ENCODE results near the gene SCD. TPM values are rescaled to one million over a fixed set of nuclear protein-coding genes. Genes with fewer than 3 reads are reported as not detected.
A peak's percentile ranks its signal among the peaks of the same experiment; 100 is the strongest.

The SCD gene
- total and polyA plus RNA-seq, 2 of the 13 experiments (the other 11 are each of a cell fraction or from before 2014, with no cell fraction given): 492 to 512 TPM

GRCh38 chr10:100345570-100346330 is 1.3 kb upstream of the SCD start (continued):
- TF ChIP-seq FOXA3 (CRISPR knock-in tag; IDR thresholded peaks at IDR 0.05) (0 out of 2 replicates have a peak, but pooled peaks have one; percentile 11), ZBTB42 (CRISPR knock-in tag; IDR thresholded peaks at IDR 0.05) (no peak), NKX3-1 (CRISPR knock-in tag; IDR thresholded peaks at IDR 0.05) (no peak), ARNT (IDR thresholded peaks at IDR 0.05) (no peak), CENPX (CRISPR knock-in tag; IDR thresholded peaks at IDR 0.05) (no peak), ZNF44 (CRISPR knock-in tag; IDR thresholded peaks at IDR 0.05) (no peak), ZNF274 (CRISPR knock-in tag; IDR thresholded peaks at IDR 0.05) (no peak), ZNF256 (CRISPR knock-in tag; conservative IDR thresholded peaks at IDR 0.05) (0 out of 2 replicates have a peak, but pooled peaks have one; percentile 66), ZNF446 (CRISPR knock-in tag; IDR thresholded peaks at IDR 0.05) (no peak), E2F2 (CRISPR knock-in tag; IDR thresholded peaks at IDR 0.05; ENCODE audit: borderline replicate concordance) (no peak), NR2F1 (CRISPR knock-in tag; IDR thresholded peaks at IDR 0.05) (no peak), ZNF580 (CRISPR knock-in tag; IDR thresholded peaks at IDR 0.05; ENCODE audit: borderline replicate concordance, low read depth) (no peak), IKZF1 (IDR thresholded peaks at IDR 0.05) (no peak), ZZZ3 (CRISPR knock-in tag; IDR thresholded peaks at IDR 0.05; ENCODE audit: borderline replicate concordance) (no peak), FOXO1 (CRISPR knock-in tag; IDR thresholded peaks at IDR 0.05) (no peak), ZNF556 (CRISPR knock-in tag; IDR thresholded peaks at IDR 0.05; ENCODE audit: borderline replicate concordance) (no peak; the same call in 1 of the 2 replicates), ZSCAN29 (CRISPR knock-in tag; conservative IDR thresholded peaks at IDR 0.05) (no peak; the same call in 1 of the 2 replicates), RXRA (CRISPR knock-in tag; IDR thresholded peaks at IDR 0.05) (no peak; the same call in 1 of the 2 replicates), ZNF230 (CRISPR knock-in tag; IDR thresholded peaks at IDR 0.05) (0 out of 2 replicates have a peak, but pooled peaks have one; percentile 38), TARDBP (CRISPR knock-in tag; IDR thresholded peaks at IDR 0.05) (peak; percentile 44), GPBP1L1 (CRISPR knock-in tag; IDR thresholded peaks at IDR 0.05) (no peak), TFE3 (CRISPR knock-in tag; IDR thresholded peaks at IDR 0.05) (no peak), EP300 (IDR thresholded peaks at IDR 0.05; ENCODE audit: low read depth in 2 of 2, low read length in 2 of 2) (no peak), EP300 (CRISPR knock-in tag; IDR thresholded peaks at IDR 0.05; ENCODE audit: borderline replicate concordance) (no peak)
